Nephron (organoid): ENCODE data around the gene PAN3.

Experiments used
- H3K27ac Mint-ChIP-seq, 3 experiments: 2 replicates each; pipeline ENCODE4 v1.8.0; 2020; ENCODE audit warnings: mixed read lengths in 3 of 3, mild to moderate bottlenecking in 2 of 3, moderate library complexity in 1 of 3
- H3K27me3 Mint-ChIP-seq: 2 replicates; pipeline ENCODE4 v1.8.0; 2021; ENCODE audit warnings: low read depth, mild to moderate bottlenecking, moderate library complexity, mixed read lengths
- H3K36me3 Mint-ChIP-seq: 2 replicates; pipeline ENCODE4 v1.8.0; 2020; ENCODE audit warnings: low read depth, mixed read lengths
- H3K4me1 Mint-ChIP-seq: 2 replicates; pipeline ENCODE4 v1.8.0; 2020; ENCODE audit warnings: mixed read lengths
- H3K4me3 Mint-ChIP-seq, 3 experiments: 2 replicates each; pipeline ENCODE4 v1.8.0; 2020; ENCODE audit warnings: mild to moderate bottlenecking in 3 of 3, mixed read lengths in 3 of 3, moderate library complexity in 2 of 3
- H3K9me3 Mint-ChIP-seq: 2 replicates; pipeline ENCODE4 v1.8.0; 2020; ENCODE audit warnings: mixed read lengths
- CTCF ChIP-seq, 3 experiments: fragments of 200-600 bp; sonication (generic); IDR thresholded peaks; one replicate each; pipeline ENCODE4 v1.5.0; 2021; ENCODE audit warnings: antibody characterized with exemption in 3 of 3; ENCODE audit not compliant: unreplicated experiment in 3 of 3

Gene PAN3

GRCh38 chr13:28316129-28316528 is 177.8 kb downstream of the PAN3 start:
- Mint-ChIP-seq H3K9me3 (no peaks in the 10 kb centered on the region), H3K27ac (peak overlapping the region; percentile 94 to 100 (median 98)), H3K36me3 (peaks cover 3% of the 10 kb centered on the region), H3K27me3 (peaks cover 9% of the 10 kb centered on the region), H3K4me3 (peak overlapping the region in 1 of 3 experiments; percentile 53), H3K4me1 (peaks cover 45% of the 10 kb centered on the region)
- TF ChIP-seq CTCF (IDR thresholded peaks at IDR 0.05; ENCODE audit: unreplicated experiment in 3 of 3), result no peak

- H3K36me3 Mint-ChIP-seq, result peaks cover 3% of the 10 kb centered on the region
- H3K27me3 Mint-ChIP-seq, result peaks cover 5% of the 10 kb centered on the region
- TF ChIP-seq CTCF (IDR thresholded peaks at IDR 0.05; ENCODE audit: unreplicated experiment in 3 of 3), result no peak
Measured at GRCh38 chr13:28316836-28317235, 178.5 kb downstream of the PAN3 start.

GRCh38 chr13:28318496-28318895 is 180.2 kb downstream of the PAN3 start:
- peaks cover 3% of the 10 kb centered on the region for H3K36me3 Mint-ChIP-seq
- peaks cover 4% of the 10 kb centered on the region for H3K27me3 Mint-ChIP-seq
- peak overlapping the region; percentile 71 to 100 (median 74) for H3K27ac Mint-ChIP-seq
- TF ChIP-seq CTCF (IDR thresholded peaks at IDR 0.05; ENCODE audit: unreplicated experiment in 3 of 3), result no peak
- H3K9me3 Mint-ChIP-seq, result no peaks in the 10 kb centered on the region
- H3K4me1 Mint-ChIP-seq, result peaks cover 63% of the 10 kb centered on the region
- H3K4me3 Mint-ChIP-seq, result no peak overlapping the region

More at GRCh38 chr13:28316836-28317235, 178.5 kb downstream of the PAN3 start:
- Mint-ChIP-seq H3K4me1 (peaks cover 52% of the 10 kb centered on the region), H3K9me3 (no peaks in the 10 kb centered on the region), H3K4me3 (no peak overlapping the region), H3K27ac (peak overlapping the region; percentile 66 to 100 (median 98))

- peaks cover 3% of the 10 kb centered on the region for H3K36me3 Mint-ChIP-seq
- H3K27me3 Mint-ChIP-seq, result peaks cover 4% of the 10 kb centered on the region
- H3K4me3 Mint-ChIP-seq, result peak overlapping the region in 1 of 3 experiments; percentile 12
- peaks cover 69% of the 10 kb centered on the region for H3K4me1 Mint-ChIP-seq
- H3K9me3 Mint-ChIP-seq, result no peaks in the 10 kb centered on the region
- peak overlapping the region; percentile 74 to 100 (median 75) for H3K27ac Mint-ChIP-seq
- TF ChIP-seq CTCF (IDR thresholded peaks at IDR 0.05; ENCODE audit: unreplicated experiment in 3 of 3), result peak in 1 of 3 experiments; percentile 5
Measured at GRCh38 chr13:28319528-28319927, 181.2 kb downstream of the PAN3 start.

GRCh38 chr13:28320209-28320608 is 181.9 kb downstream of the PAN3 start:
- H3K36me3 Mint-ChIP-seq, result peaks cover 3% of the 10 kb centered on the region
- H3K4me1 Mint-ChIP-seq, result peaks cover 75% of the 10 kb centered on the region
- no peaks in the 10 kb centered on the region for H3K9me3 Mint-ChIP-seq
- peak overlapping the region; percentile 74 to 100 (median 75) for H3K27ac Mint-ChIP-seq
- H3K4me3 Mint-ChIP-seq, result no peak overlapping the region
- H3K27me3 Mint-ChIP-seq, result peaks cover 4% of the 10 kb centered on the region
- TF ChIP-seq CTCF (IDR thresholded peaks at IDR 0.05; ENCODE audit: unreplicated experiment in 3 of 3), result no peak

GRCh38 chr13:28320884-28321574 is 182.7 kb downstream of the PAN3 start:
- Mint-ChIP-seq H3K4me1 (peaks cover 73% of the 10 kb centered on the region), H3K9me3 (no peaks in the 10 kb centered on the region), H3K27me3 (peaks cover 4% of the 10 kb centered on the region), H3K4me3 (no peak overlapping the region), H3K27ac (peak overlapping the region; percentile 47 to 59 (median 52)), H3K36me3 (peaks cover 3% of the 10 kb centered on the region)
- TF ChIP-seq CTCF (IDR thresholded peaks at IDR 0.05; ENCODE audit: unreplicated experiment in 3 of 3), result no peak
